Loucy (cell line): ENCODE results near the gene IL23A.

Experiments used
- H2AFZ ChIP-seq: fragments of 200-600 bp; sonication (generic); 2 replicates; pipeline ENCODE4 v1.6.0; 2016; ENCODE audit warnings: antibody characterized with exemption, mild to moderate bottlenecking, low read length, moderate library complexity
- H3F3A ChIP-seq: fragments of 200-600 bp; 2 replicates; pipeline ENCODE4 v1.6.0; 2016; ENCODE audit warnings: antibody characterized with exemption, low read depth, mild to moderate bottlenecking
- H3K27me3 ChIP-seq: fragments of 200-600 bp; sonication (generic); 2 replicates; pipeline ENCODE4 v1.6.1; 2014; ENCODE audit warnings: low read length, mild to moderate bottlenecking; ENCODE audit not compliant: insufficient read depth, poor library complexity, severe bottlenecking
- H3K36me3 ChIP-seq: fragments of 200-600 bp; sonication (generic); 2 replicates; pipeline ENCODE4 v1.6.1; 2016; ENCODE audit warnings: low read length; ENCODE audit not compliant: insufficient read depth
- H3K4me1 ChIP-seq: fragments of 200-600 bp; sonication (generic); 2 replicates; pipeline ENCODE4 v1.5.1; 2014; ENCODE audit warnings: low read length, mild to moderate bottlenecking; ENCODE audit not compliant: insufficient read depth, poor library complexity, severe bottlenecking
- H3K4me2 ChIP-seq: fragments of 200-600 bp; sonication (generic); 2 replicates; pipeline ENCODE4 v1.6.0; 2014; ENCODE audit warnings: antibody characterized with exemption, low read length, low read depth, mild to moderate bottlenecking; ENCODE audit not compliant: poor library complexity, severe bottlenecking
- H3K4me3 ChIP-seq: fragments of 200-600 bp; sonication (generic); 2 replicates; pipeline ENCODE4 v1.5.1; 2014; ENCODE audit warnings: low read length, mild to moderate bottlenecking, mixed read lengths; ENCODE audit not compliant: poor library complexity, severe bottlenecking
- H3K79me2 ChIP-seq: fragments of 200-600 bp; sonication (generic); 2 replicates; pipeline ENCODE4 v1.6.1; 2014; ENCODE audit warnings: low read length; ENCODE audit not compliant: insufficient read depth
- H3K9ac ChIP-seq: fragments of 200-600 bp; sonication (generic); 2 replicates; pipeline ENCODE4 v1.6.0; 2014; ENCODE audit warnings: mild to moderate bottlenecking, low read depth, low read length, moderate library complexity; ENCODE audit not compliant: poor library complexity, severe bottlenecking
- H3K9me2 ChIP-seq: fragments of 200-600 bp; sonication (generic); replicated peaks from 2 replicates; pipeline ENCODE4 v1.6.1; 2016; ENCODE audit warnings: low read depth, low read length, mixed read lengths
- H3K9me3 ChIP-seq: fragments of 200-600 bp; sonication (generic); 2 replicates; pipeline ENCODE4 v1.6.1; 2014; ENCODE audit warnings: mild to moderate bottlenecking, antibody characterized with exemption, low read length, low read depth; ENCODE audit not compliant: insufficient read depth
- H4K20me1 ChIP-seq: fragments of 200-600 bp; sonication (generic); 2 replicates; pipeline ENCODE4 v1.6.0; 2014; ENCODE audit warnings: antibody characterized with exemption, low read length, mild to moderate bottlenecking; ENCODE audit not compliant: insufficient read depth, poor library complexity, severe bottlenecking
- EZH2phosphoT487 ChIP-seq: fragments of 200-600 bp; IDR thresholded peaks from 2 replicates; pipeline ENCODE4 v1.6.1; 2018; ENCODE audit warnings: antibody characterized with exemption, mild to moderate bottlenecking, moderate library complexity, borderline replicate concordance
- TF ChIP-seq, protein P1 (sequence below): fragments of 200-600 bp; sonication (generic); conservative IDR thresholded peaks from 2 replicates; pipeline ENCODE4 v1.5.1; 2014; ENCODE audit warnings: mild to moderate bottlenecking, antibody characterized with exemption, low read length

IL23A gene

DNA sequence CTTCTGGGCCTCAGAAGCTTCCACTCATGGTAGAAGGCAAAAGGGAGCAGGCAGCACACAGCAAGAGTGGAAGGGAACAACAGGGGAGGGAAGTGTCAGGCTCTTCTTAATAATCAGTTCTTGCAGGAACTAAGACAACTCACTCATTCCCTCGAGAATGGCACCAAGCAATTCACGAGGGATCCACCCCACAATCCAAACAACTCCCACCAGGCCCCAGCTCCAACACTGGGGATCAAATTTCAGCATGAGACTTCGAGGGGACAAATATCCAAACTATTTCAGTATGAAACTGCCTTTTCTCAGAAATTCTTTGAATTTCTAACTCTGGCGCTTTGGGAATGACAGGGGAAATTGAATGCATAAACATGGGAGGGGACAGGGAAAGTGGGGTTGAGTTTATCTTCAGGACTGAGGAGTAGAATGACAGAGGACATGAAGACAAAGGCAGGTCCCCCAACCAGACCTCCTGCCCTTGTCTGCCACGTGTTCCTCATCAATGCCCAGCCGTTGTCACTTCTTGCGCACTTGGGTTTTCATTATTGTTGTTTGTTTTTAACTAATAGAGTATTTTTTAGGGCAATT is 48.6 kb downstream of the IL23A start:
- Histone ChIP-seq H3K4me2 (no peak overlapping the region), H3K9me3 (no peaks in the 10 kb centered on the region), H3K9me2 (no peaks in the 10 kb centered on the region), H4K20me1 (no peaks in the 10 kb centered on the region), H3K79me2 (no peaks in the 10 kb centered on the region), H3K4me3 (no peak overlapping the region), H2AFZ (no peak overlapping the region), H3K27me3 (no peaks in the 10 kb centered on the region), H3K36me3 (no peaks in the 10 kb centered on the region), H3K9ac (no peak overlapping the region), H3K4me1 (no peaks in the 10 kb centered on the region), H3F3A (no peaks in the 10 kb centered on the region)
- TF ChIP-seq, protein P1, sequence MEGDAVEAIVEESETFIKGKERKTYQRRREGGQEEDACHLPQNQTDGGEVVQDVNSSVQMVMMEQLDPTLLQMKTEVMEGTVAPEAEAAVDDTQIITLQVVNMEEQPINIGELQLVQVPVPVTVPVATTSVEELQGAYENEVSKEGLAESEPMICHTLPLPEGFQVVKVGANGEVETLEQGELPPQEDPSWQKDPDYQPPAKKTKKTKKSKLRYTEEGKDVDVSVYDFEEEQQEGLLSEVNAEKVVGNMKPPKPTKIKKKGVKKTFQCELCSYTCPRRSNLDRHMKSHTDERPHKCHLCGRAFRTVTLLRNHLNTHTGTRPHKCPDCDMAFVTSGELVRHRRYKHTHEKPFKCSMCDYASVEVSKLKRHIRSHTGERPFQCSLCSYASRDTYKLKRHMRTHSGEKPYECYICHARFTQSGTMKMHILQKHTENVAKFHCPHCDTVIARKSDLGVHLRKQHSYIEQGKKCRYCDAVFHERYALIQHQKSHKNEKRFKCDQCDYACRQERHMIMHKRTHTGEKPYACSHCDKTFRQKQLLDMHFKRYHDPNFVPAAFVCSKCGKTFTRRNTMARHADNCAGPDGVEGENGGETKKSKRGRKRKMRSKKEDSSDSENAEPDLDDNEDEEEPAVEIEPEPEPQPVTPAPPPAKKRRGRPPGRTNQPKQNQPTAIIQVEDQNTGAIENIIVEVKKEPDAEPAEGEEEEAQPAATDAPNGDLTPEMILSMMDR: no peak

DNA sequence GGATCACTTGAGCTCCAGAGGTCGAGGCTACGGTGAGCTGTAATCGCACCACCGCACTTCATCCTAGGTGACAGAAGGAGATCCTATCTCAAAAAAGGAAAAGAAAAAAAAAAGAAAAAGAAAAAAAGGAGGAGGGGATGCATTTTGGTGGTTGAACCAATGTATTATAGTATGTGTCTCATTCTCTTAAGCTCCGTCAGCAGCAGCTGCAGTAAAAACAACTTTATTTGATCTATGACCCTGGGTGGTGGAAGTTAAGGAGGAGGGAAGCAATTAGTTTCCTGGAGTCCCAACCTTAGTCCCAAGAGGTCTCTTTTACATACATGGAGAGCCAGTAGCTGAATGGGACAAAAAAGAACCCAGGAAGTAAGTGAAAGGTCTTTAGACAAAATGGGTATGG is 50.7 kb downstream of the IL23A start:
- peak overlapping the region; percentile 72; the same call in 1 of the 2 replicates for H2AFZ ChIP-seq
- H3K9me3 ChIP-seq: no peaks in the 10 kb centered on the region
- no peaks in the 10 kb centered on the region for H3K79me2 ChIP-seq
- H3F3A ChIP-seq: no peaks in the 10 kb centered on the region
- H3K9ac ChIP-seq: no peak overlapping the region
- no peaks in the 10 kb centered on the region for H3K27me3 ChIP-seq
- no peaks in the 10 kb centered on the region for H3K36me3 ChIP-seq
- no peak overlapping the region for H3K4me2 ChIP-seq
- no peaks in the 10 kb centered on the region for H3K9me2 ChIP-seq
- TF ChIP-seq, protein P1: no peak
- TF ChIP-seq EZH2phosphoT487: no peak
- no peak overlapping the region for H3K4me3 ChIP-seq
- H4K20me1 ChIP-seq: no peaks in the 10 kb centered on the region
- H3K4me1 ChIP-seq: no peaks in the 10 kb centered on the region
